Mucosa of stomach (tissue), 1 donor: ENCODE measurements around the gene CTTNBP2NL.
A peak's percentile ranks its signal among the peaks of the same experiment; 100 is the strongest.

Experiments used
- H3K27me3 ChIP-seq: one replicate; pipeline ENCODE4 v1.7.0; 2013; ENCODE audit warnings: mild to moderate bottlenecking, low read length; ENCODE audit not compliant: control insufficient read depth, insufficient read depth
- H3K36me3 ChIP-seq: one replicate; pipeline ENCODE4 v1.7.0; 2013; ENCODE audit warnings: low read length; ENCODE audit not compliant: control insufficient read depth, insufficient read depth
- H3K4me1 ChIP-seq: one replicate; pipeline ENCODE4 v1.7.0; 2013; ENCODE audit warnings: mild to moderate bottlenecking, low read length; ENCODE audit not compliant: control insufficient read depth, insufficient read depth
- H3K4me3 ChIP-seq: one replicate; pipeline ENCODE4 v1.7.0; 2013; ENCODE audit warnings: low read length
- H3K9ac ChIP-seq: one replicate; pipeline ENCODE4 v1.7.0; 2013; ENCODE audit warnings: mild to moderate bottlenecking, low read length, moderate library complexity
- H3K9me3 ChIP-seq: one replicate; pipeline ENCODE4 v1.7.0; 2013; ENCODE audit warnings: mild to moderate bottlenecking, low read length, moderate library complexity; ENCODE audit not compliant: control insufficient read depth
- donor health status: Pancreatic carcinoma.

CTTNBP2NL gene

GRCh38 chr1:112506731-112507130 is 110.7 kb downstream of the CTTNBP2NL start:
- no peaks in the 10 kb centered on the region for H3K9me3 ChIP-seq
- H3K36me3 ChIP-seq = no peaks in the 10 kb centered on the region
- no peak overlapping the region for H3K9ac ChIP-seq
- peaks cover 16% of the 10 kb centered on the region for H3K4me1 ChIP-seq
- no peak overlapping the region for H3K4me3 ChIP-seq
- H3K27me3 ChIP-seq = peaks cover 72% of the 10 kb centered on the region

- peaks cover 10% of the 10 kb centered on the region for H3K4me1 ChIP-seq
- H3K9ac ChIP-seq = no peak overlapping the region
- H3K4me3 ChIP-seq = no peak overlapping the region
- no peaks in the 10 kb centered on the region for H3K9me3 ChIP-seq
- peaks cover 70% of the 10 kb centered on the region for H3K27me3 ChIP-seq
- H3K36me3 ChIP-seq = no peaks in the 10 kb centered on the region
These were observed 111.3 kb downstream of the CTTNBP2NL start for GRCh38 chr1:112507336-112507735.

GRCh38 chr1:112507921-112508277 is 111.9 kb downstream of the CTTNBP2NL start:
- no peak overlapping the region for H3K9ac ChIP-seq
- no peaks in the 10 kb centered on the region for H3K9me3 ChIP-seq
- H3K4me3 ChIP-seq = peak overlapping the region; percentile 25
- H3K36me3 ChIP-seq = no peaks in the 10 kb centered on the region
- H3K27me3 ChIP-seq = peaks cover 64% of the 10 kb centered on the region
- H3K4me1 ChIP-seq = peaks cover 9% of the 10 kb centered on the region

GRCh38 chr1:112508278-112509004 is 112.4 kb downstream of the CTTNBP2NL start, which contains the start of gene WNT2B:
Gene WNT2B (plus strand): TSS chr1:112508965. CDS start chr1:112509263, 298 bp downstream.
- H3K4me3 ChIP-seq = peak within 1 kb of the TSS; percentile 25
- H3K9me3 ChIP-seq = no peaks in the 10 kb centered on the region
- H3K9ac ChIP-seq = peak within 1 kb of the TSS; percentile 47
- H3K27me3 ChIP-seq = peaks cover 59% of the 10 kb centered on the region
- H3K4me1 ChIP-seq = peaks cover 9% of the 10 kb centered on the region
- no peaks in the 10 kb centered on the region for H3K36me3 ChIP-seq

- Histone ChIP-seq H3K9ac (peak overlapping the region; percentile 47), H3K27me3 (peaks cover 52% of the 10 kb centered on the region), H3K4me1 (peaks cover 9% of the 10 kb centered on the region), H3K4me3 (no peak overlapping the region), H3K9me3 (no peaks in the 10 kb centered on the region), H3K36me3 (no peaks in the 10 kb centered on the region)
These were observed 113.1 kb downstream of the CTTNBP2NL start for GRCh38 chr1:112509005-112509659.

GRCh38 chr1:112509660-112510178 is 113.7 kb downstream of the CTTNBP2NL start:
- H3K36me3 ChIP-seq = no peaks in the 10 kb centered on the region
- no peak overlapping the region for H3K4me3 ChIP-seq
- H3K27me3 ChIP-seq = peaks cover 48% of the 10 kb centered on the region
- peaks cover 10% of the 10 kb centered on the region for H3K4me1 ChIP-seq
- no peak overlapping the region for H3K9ac ChIP-seq
- no peaks in the 10 kb centered on the region for H3K9me3 ChIP-seq

- H3K27me3 ChIP-seq = peaks cover 48% of the 10 kb centered on the region
- no peaks in the 10 kb centered on the region for H3K9me3 ChIP-seq
- no peak overlapping the region for H3K9ac ChIP-seq
- no peak overlapping the region for H3K4me3 ChIP-seq
- no peaks in the 10 kb centered on the region for H3K36me3 ChIP-seq
- peaks cover 16% of the 10 kb centered on the region for H3K4me1 ChIP-seq
These were observed 114.3 kb downstream of the CTTNBP2NL start for GRCh38 chr1:112510340-112510739.
